ENCODE data around the gene TNPO1. TPM values are rescaled to one million over a fixed set of nuclear protein-coding genes. Genes with fewer than 3 reads are reported as not detected.

TNPO1 gene
- total and polyA plus RNA-seq, 4 donors, result 5.7 to 95.8 (median 29.2) TPM

GRCh38 chr5:72959257-72959656 lies 142.8 kb downstream of the TNPO1 start (continued):
- no peak for TF ChIP-seq REST (IDR thresholded peaks at IDR 0.05)
- no peak for TF ChIP-seq RXRA (IDR thresholded peaks at IDR 0.05)
- TF ChIP-seq EGR1 (IDR thresholded peaks at IDR 0.05; ENCODE audit: low read depth in 2 of 2), result no peak
- no peak for TF ChIP-seq ATF3 (IDR thresholded peaks at IDR 0.05)
- no peak for TF ChIP-seq FOXA1 (IDR thresholded peaks at IDR 0.05)

Small RNA genes lying within 50 kb of the gene (small RNA-seq; reads per million reads assigned to genes)
- gene MIR4804 (not detected), gene RF00019 (not detected)

Other genes with a start within 250 kb of the TNPO1 start
- 10 to 100 TPM; 12.0 to 37.5 TPM for gene FCHO2, start 139.4 kb downstream of the TNPO1 start, total RNA-seq
- 1 to 10 TPM; 5.3 to 6.7 TPM for gene FCHO2, start 139.4 kb downstream of the TNPO1 start, polyA plus RNA-seq